PFSK-1 (cell line): Measurements from ENCODE around the gene NUP62CL.

Experiments
- FOXP2 ChIP-seq: optimal IDR thresholded peaks from 2 replicates; pipeline ENCODE3; 2011; ENCODE audit warnings: borderline replicate concordance, control low read depth, inconsistent platforms; ENCODE audit not compliant: insufficient read depth; ENCODE audit errors: extremely low read length, extremely low read depth
- POLR2AphosphoS5 ChIP-seq: IDR thresholded peaks from 2 replicates; pipeline ENCODE4 v1.6.1; 2012; ENCODE audit warnings: low read depth, mild to moderate bottlenecking, control low read depth, low read length, moderate library complexity
- SIN3A ChIP-seq: IDR thresholded peaks from 2 replicates; pipeline ENCODE4 v1.6.1; 2012; ENCODE audit warnings: mild to moderate bottlenecking, low read length, moderate library complexity, borderline replicate concordance; ENCODE audit not compliant: insufficient read depth
- TAF1 ChIP-seq: IDR thresholded peaks from 2 replicates; pipeline ENCODE4 v1.6.1; 2012; ENCODE audit warnings: low read length, control low read depth, borderline replicate concordance; ENCODE audit not compliant: insufficient read depth
- TF ChIP-seq, protein P1 (sequence below), 2 experiments: IDR thresholded peaks; 2 replicates each; pipeline versions ENCODE4 v1.6.1 to v1.8.0; 2011 to 2012; ENCODE audit warnings: low read depth in 2 of 2, low read length in 2 of 2, control low read depth in 1 of 2, inconsistent platforms in 1 of 2, mild to moderate bottlenecking in 1 of 2, moderate library complexity in 1 of 2; ENCODE audit not compliant: insufficient read depth in 1 of 2

Gene NUP62CL

DNA sequence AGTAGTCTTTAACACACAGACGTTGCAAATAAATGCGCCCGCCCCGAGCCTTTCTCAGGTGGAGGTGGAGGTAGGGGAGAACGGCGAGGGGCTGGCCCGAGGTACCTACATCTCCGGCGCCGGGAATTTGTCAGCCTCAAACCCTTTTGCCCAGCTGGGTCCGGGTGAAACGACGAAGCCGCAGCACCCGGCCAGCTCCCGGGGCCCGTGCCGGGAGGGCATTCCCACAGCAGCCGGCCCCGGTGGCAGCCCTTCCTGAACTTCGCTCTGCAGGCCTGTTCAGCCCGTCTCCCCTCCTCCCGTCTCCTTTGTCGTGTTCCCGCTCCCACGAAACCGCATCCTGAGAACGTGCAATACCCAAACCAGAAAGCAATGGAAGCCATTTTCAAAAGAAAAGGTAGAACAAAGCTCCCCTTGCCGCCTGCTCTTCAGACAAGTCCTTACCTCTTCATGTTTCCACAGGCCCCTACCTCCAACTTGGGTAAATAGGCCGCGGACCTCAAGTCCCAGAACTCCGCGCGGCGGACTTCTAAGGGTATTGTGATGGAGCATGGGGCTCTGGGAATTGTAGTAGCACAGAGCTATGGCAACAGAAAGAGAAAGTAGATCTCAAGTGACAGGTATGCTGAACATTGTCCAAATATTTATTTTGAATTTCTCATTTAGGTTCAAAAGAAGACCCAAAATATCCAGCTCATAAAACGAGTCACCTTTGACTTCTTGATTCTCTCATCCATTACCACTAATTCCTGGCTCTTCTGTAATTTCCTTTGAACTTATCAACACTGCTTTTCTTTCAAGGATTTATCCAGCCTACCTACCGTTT lies 87.7 kb downstream of the NUP62CL start, which contains the start of gene RBM41:
Gene RBM41 (minus strand): TSS at position 501 of the 826 bp plus-strand sequence. CDS start 49 bp downstream, at position 452.
- TF ChIP-seq, protein P1, sequence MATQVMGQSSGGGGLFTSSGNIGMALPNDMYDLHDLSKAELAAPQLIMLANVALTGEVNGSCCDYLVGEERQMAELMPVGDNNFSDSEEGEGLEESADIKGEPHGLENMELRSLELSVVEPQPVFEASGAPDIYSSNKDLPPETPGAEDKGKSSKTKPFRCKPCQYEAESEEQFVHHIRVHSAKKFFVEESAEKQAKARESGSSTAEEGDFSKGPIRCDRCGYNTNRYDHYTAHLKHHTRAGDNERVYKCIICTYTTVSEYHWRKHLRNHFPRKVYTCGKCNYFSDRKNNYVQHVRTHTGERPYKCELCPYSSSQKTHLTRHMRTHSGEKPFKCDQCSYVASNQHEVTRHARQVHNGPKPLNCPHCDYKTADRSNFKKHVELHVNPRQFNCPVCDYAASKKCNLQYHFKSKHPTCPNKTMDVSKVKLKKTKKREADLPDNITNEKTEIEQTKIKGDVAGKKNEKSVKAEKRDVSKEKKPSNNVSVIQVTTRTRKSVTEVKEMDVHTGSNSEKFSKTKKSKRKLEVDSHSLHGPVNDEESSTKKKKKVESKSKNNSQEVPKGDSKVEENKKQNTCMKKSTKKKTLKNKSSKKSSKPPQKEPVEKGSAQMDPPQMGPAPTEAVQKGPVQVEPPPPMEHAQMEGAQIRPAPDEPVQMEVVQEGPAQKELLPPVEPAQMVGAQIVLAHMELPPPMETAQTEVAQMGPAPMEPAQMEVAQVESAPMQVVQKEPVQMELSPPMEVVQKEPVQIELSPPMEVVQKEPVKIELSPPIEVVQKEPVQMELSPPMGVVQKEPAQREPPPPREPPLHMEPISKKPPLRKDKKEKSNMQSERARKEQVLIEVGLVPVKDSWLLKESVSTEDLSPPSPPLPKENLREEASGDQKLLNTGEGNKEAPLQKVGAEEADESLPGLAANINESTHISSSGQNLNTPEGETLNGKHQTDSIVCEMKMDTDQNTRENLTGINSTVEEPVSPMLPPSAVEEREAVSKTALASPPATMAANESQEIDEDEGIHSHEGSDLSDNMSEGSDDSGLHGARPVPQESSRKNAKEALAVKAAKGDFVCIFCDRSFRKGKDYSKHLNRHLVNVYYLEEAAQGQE (IDR thresholded peaks at IDR 0.05; ENCODE audit: insufficient read depth in 1 of 2, low read depth in 2 of 2, low read length in 2 of 2), result no peak
- peak; percentile 34; the same call in 1 of the 2 replicates for TF ChIP-seq POLR2AphosphoS5

DNA sequence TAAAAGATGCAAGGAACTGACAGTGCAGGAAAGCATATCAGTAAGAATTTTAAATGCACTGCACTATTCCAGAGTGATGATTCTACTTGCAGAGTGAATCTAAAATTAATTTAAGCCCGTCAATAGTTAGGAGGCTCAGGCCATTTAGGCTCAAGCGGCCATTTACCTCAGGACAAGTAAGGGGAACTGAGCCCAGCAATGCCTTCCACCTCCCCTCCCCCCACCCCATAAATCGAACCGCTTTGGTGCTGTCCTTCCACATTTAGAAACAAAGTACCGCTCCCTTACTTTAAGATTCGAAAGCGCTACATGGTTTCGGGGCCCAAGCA lies 88.3 kb downstream of the NUP62CL start:
- TF ChIP-seq TAF1 (no peak), SIN3A (no peak), FOXP2 (no peak), POLR2AphosphoS5 (no peak)
- TF ChIP-seq, protein P1 (IDR thresholded peaks at IDR 0.05; ENCODE audit: insufficient read depth in 1 of 2, low read depth in 2 of 2, low read length in 2 of 2), result no peak

DNA sequence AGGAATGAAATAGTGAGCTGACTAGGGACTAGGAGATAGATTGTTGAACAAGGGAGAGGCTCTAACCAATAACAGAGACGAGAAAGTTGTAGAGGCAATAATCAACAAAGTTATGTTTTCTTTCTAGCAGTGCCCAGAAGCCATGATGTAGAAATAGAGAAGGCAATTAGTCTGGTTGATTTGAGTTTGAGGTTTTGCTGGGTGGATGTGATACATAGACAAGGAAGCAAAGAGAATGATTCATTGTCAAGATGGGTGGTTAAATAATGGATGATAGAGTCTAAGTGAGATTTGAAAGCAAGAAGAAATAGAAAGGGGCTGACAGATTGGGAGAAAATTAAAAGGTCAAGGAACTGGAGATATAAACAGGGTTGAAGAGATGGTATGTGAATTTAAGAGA lies 98.8 kb downstream of the NUP62CL start:
- no peak for TF ChIP-seq TAF1
- TF ChIP-seq, protein P1 (IDR thresholded peaks at IDR 0.05; ENCODE audit: insufficient read depth in 1 of 2, low read depth in 2 of 2, low read length in 2 of 2), result no peak

DNA sequence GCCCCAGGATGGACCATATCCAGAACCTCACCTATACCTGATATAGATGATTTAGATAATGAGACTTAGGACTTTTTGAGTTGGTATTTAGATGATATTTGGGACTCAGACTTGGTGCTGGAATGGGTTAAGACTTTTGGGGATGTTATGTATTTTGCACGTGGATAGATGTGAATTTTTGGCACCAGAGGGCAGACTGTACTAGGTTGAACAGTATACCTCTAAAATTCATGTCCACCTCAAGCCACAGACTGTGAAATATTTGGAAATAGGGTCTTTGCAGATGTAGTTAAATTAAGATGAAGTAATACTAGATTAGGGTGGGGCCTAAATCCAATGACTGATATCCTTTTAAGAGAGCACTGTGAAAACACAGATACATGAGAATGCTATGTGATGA lies 103.3 kb downstream of the NUP62CL start:
- TF ChIP-seq SIN3A, result no peak
- TF ChIP-seq FOXP2, result no peak
- TF ChIP-seq, protein P1 (IDR thresholded peaks at IDR 0.05; ENCODE audit: insufficient read depth in 1 of 2, low read depth in 2 of 2, low read length in 2 of 2), result no peak
- TF ChIP-seq TAF1, result no peak
- no peak for TF ChIP-seq POLR2AphosphoS5

DNA sequence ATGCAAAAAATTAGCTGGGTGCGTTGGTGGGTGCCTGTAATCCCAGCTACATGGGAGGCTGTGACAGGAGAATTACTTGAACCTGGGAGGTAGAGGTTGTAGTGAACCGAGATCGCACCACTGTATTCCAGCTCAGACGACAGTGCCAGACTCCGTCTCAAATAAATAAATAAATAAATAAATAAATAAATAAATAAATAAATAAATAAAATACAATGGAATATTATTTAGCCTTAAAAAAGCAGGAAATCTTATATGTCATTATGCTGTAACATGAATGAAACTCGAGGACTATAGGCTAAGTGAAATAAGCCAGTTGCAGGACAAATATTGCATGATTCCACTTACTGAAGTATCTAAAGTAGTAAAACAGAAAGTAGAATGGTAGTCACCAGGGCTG lies 130.1 kb downstream of the NUP62CL start:
- no peak for TF ChIP-seq FOXP2
- TF ChIP-seq, protein P1 (IDR thresholded peaks at IDR 0.05; ENCODE audit: insufficient read depth in 1 of 2, low read depth in 2 of 2, low read length in 2 of 2), result no peak
- TF ChIP-seq SIN3A, result no peak
- TF ChIP-seq TAF1, result no peak
- no peak for TF ChIP-seq POLR2AphosphoS5
